GM18499 (cell line): Measurements from ENCODE around the gene HOXD13.

Experiments
- ATAC-seq: cut with Tn5 transposase; IDR thresholded peaks from one replicate; pipeline ENCODE4 v1.9.1; 2021; ENCODE audit warnings: moderate number of reproducible peaks; ENCODE audit not compliant: insufficient read depth, unreplicated experiment

HOXD13 gene

DNA sequence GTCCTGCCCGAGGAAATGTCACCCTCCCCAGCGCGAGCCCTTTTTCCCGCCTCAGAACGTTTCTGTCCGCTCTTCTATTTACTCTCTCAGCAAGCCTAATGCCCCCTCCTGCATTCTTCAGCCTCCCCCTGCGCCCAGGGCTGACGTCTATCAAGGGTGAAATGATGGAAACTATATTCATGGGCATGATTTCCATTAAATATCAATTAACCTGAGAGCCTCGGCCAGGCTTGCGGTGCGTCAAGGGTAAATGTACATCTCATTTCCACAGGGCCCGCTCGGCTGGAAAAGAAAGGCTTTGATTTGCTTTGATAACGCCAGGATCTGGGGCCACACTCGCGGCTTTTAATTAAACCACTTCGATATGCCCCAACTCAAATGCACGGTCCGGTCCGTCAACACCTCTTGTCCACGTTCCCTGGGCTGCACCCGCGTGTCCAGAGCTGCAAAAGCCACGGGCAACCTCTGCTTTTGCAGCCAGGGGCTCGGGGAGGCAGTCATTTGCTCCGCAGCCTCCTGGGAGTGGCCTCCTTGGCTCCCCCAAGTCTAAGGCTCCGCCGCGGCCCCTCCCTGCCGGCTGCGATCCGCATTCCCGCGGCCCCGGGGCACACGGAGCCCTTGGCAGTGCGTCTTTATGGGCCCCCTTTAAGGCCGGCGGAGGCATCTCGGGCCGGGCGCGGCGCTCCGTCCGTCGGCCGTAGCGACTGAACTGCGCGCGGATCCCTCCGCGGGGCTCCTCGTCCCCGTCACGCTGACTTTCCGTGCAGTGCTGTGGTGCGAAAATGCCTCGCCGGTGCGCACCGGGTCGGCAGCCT lies 36.7 kb downstream of the HOXD13 start, which contains the start of gene HOXD8:
Gene HOXD8 (plus strand): TSS at position 724 of the 815 bp plus-strand sequence. CDS start 662 bp downstream, outside the sequence.
- no peak for ATAC-seq

DNA sequence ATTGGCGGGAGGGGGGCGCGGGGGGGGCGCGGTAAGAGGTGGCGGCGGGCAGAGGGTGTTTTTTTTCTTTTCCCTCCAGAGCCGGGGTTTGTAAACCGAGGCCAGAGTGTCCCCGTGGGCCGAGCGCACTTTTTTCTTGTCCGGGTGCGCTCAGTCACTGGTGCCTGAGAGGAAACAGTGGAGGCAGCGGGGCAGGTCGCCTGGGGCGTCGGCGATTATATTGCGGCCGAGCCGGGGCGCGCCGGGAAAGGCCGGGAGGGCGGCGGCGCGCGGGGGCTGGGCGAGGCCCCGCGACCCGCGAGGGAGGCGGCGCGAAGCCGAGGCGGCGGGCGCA lies 37.3 kb downstream of the HOXD13 start:
- no peak for ATAC-seq

DNA sequence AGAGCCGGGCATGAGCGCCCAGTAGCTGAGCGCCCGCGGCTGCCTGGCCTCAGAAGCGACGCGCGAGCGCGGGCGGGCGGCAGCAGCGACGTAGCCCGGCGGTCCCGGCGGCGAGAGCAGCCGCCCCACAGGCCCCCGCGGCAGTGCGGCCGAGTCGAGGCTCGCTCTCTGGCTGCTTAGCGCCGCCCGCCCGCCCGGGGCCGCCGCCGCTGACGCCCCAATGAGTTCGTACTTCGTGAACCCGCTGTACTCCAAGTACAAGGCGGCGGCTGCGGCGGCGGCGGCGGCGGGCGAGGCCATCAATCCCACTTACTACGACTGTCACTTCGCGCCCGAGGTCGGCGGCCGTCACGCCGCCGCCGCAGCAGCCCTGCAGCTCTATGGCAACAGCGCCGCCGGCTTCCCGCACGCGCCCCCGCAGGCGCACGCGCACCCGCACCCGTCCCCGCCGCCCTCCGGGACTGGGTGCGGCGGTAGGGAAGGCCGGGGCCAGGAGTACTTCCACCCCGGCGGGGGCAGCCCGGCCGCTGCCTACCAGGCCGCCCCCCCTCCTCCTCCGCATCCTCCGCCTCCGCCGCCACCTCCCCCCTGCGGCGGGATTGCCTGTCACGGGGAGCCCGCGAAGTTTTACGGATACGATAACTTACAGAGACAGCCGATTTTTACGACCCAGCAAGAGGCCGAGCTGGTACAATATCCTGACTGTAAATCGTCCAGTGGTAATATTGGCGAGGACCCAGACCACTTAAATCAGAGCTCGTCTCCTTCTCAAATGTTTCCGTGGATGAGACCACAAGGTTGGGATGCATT lies 37.8 kb downstream of the HOXD13 start:
- ATAC-seq, result no peak

DNA sequence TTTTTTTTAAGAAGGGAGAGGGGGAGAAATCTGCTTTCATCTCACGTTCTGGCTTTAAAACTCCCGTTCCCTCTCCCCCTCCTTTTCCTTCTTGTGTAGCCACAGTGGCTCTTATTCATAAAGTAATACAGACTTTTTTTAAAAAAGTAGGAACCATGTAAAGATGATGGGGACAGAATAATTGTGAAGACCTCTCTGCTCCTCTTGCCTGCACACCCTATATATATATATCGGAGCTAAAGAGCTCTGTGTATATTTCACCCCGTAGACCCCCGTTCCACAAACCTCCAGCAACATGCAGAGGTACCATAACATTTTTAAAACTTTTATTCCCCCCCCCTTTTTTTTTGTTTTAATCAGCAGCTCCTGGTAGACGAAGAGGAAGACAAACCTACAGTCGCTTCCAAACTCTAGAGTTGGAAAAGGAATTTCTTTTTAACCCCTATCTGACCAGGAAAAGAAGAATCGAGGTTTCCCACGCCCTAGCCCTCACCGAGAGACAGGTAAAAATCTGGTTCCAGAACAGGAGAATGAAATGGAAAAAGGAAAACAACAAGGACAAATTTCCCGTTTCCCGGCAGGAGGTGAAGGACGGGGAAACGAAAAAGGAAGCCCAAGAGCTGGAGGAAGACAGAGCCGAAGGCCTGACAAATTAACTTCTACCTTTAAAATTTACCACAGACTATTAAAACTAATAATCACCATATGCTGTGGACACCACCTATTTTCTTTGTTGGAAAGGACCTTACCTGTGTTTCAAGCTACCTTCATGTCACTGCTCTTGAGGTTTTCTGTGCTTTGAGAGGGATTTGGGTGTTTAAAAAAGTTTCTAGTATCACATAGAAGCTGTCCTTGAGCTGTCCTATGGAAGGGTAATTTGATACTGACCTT lies 38.7 kb downstream of the HOXD13 start:
- ATAC-seq, result no peak

DNA sequence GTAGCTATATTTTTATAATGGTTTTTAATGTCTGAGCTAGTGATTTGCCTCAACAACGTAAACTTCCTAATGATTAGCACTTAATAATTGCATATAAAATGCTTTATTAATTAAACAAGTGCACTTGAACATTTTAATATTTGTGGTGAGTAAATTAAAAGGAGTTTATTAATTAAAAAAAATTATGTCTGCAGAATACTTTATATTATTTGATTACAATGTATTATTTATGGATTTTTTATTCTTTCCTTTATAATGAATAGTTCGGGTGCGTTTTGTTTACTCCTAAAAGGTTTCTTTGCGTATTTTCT lies 39.3 kb downstream of the HOXD13 start:
- ATAC-seq, result no peak

DNA sequence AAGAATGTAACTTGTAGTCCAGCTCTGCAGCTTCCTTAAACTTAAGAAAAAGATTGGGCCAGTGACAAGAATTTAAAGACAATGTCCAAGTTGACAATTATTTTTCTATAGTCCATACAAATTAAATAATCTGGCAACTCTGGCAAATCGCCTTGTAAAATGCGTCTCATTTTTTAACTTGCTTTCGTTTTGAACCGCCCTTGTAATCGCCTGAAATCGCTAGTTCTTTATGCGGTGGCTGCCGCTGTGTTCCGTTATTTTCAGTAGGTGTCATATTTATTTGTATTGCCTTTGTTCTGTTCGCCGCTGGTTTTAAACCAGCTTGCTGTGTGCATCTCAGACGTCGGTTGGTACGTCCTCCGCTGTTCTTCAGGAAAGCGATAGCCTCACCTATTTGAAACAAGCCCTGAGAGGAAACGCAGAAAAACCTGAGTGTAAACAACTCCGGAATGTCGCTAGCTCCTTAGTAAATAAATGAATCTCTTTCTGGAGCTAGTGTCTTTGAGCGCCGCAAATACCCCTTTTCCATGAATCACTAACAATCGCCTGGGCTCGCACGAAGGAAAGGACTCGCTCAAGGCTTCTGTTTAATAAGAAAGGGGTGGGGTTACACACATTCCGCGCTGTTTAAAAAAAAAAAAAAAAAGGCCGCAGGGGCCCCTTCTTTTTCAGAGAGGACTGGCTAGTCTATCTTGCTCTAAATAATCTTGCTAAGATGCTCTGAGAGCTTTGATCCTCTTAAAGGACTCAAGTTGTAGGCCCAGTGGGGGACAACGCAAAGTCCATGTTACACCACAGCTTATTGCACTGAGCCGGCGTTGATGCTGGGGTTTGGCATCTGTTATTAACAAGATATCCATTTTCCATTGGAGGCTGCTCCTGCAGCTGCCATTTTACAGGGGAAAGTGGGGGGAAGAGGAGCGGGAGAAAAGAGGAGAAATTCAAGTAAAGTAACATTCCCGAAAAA lies 40.0 kb downstream of the HOXD13 start:
- no peak for ATAC-seq

DNA sequence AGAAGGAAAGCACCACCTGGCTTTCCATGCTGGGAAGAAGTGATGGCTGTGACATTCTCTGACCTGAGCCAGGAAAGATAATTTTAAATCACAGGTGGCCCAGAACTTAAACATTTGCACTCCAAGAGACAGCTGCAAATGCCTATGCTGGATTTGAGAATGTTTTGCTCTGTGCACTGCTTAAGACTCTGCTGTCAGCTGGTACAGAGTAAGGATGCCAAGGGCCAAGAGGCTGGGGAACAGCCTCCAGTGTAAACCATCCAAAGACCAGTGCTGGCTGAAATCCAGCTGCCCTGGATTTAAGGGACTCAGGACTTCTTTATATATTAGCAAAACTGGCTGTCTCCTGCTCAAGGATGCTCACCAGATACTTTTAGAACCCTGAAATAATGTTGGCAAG lies 40.9 kb downstream of the HOXD13 start:
- ATAC-seq, result no peak

DNA sequence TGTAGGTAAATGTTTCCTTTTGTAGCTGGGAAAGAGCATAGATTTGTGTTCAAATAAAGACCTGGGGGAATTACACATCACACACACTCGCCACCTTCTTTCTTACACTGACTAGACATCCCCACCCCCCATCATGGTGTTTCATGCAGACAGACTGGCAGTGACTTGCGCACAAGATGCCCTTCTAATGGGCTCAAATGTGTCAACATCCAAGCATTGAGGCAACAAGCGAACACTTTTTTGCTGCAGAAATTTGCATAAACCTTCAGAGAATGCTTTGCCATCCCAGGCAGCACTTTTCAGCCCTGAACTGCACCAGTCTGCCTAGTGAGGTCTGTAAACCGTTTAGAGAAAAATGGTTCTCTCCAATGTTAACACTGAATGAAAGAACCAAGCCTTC lies 41.5 kb downstream of the HOXD13 start:
- ATAC-seq, result no peak

DNA sequence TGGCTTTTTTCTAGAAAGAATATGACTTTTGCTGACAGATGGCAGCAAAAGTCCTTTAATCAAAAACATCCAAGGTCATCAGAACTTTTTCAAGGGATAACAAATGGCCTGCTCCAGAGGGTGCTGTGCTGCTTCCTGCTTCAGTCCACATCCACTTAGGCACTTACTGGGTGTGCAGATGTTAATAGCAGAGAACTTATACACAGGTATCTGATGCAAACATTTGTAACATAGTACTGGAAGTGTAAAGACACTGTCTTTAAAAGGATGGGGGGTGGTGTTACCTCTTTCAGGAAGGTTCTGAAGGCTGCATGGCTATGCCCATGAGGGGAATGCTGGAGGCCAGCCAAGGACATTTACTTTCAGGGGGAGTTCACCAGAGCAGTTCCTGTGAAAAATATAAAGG lies 42.5 kb downstream of the HOXD13 start:
- no peak for ATAC-seq

DNA sequence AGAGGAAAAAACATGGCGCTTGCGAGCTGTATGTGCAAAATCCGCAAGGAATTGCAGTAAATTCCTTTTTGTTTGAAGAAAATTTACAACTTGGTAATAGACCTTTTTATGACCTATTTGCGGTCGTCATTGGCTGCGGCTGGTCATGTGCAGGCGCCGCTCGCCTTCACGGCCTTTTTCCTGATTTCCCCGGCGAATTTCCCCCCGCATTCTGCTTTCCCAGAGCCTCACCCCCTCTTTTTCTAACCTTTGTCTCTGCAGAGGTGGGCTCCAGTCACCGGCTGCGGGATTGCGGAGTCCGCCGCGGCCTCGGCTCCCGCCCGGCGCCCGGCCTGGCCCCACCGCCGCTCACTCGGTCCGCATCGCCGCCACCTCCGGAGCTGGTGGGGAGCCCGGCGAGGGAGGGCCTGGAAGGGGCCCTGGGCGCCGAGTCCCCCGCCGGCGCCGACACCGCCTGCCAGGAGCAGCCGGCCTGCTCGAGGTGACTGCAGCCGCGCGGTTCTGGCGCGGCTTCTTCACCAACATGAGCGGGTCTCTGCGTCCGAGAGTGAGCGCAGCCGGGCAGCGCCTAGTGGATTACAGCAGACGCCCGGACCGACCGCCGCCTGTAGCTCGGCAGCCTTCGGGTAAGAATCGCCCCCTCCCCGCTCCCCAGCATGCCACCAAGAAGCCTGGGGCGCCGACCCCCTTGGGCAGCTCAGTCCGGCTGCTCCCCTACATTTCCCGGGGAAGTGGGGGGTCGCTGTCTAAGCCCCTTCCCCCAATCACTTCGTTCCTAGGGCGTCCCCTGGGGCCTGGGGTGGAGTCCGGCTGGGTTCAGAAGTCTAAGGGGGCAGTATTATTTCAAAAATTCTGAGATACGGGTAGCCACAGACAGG lies 44.1 kb downstream of the HOXD13 start:
- ATAC-seq, result no peak

DNA sequence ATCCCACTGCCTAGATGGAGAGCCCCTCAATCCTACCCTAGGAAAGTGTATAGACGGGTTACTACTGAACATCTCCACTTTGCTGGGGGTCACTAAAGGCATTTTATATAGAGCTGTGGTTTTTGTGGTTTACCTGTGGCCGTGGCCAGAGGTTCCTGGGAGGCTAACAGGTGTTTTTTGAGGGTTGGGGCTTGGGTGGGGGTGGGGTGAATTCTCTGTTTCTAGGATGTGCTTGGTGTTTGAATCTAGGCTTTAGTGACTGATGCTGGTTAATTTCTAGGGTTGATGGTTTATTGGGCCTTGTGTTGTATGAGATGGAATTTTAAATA lies 44.7 kb downstream of the HOXD13 start:
- ATAC-seq, result no peak

DNA sequence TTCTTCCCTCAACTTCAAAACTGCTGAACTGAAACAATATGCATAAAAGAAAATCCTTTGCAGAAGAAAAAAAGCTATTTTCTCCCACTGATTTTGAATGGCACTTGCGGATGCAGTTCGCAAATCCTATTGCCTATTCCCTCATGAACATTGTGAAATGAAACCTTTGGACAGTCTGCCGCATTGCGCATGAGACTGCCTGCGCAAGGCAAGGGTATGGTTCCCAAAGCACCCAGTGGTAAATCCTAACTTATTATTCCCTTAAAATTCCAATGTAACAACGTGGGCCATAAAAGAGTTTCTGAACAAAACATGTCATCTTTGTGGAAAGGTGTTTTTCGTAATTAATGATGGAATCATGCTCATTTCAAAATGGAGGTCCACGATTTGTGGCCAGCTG lies 45.4 kb downstream of the HOXD13 start:
- ATAC-seq, result no peak

DNA sequence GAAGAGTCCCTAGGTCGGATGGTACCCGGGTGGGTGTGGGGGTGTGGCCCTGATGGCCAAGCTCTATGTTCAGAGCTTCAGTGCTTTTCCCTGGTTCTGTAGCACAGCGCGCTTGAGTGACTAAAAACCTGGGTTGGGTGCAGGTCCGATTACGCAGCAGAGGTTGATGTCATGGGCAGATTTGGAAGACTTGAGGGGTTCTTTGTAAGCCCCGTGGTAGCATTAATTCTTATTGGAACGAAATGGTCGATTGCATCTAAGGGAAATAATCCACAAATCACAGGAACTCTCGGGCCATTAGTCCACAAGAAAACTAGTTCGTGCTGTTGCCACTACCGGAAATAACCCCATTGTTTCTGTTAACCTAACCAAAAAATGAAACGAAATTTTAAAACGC lies 46.0 kb downstream of the HOXD13 start:
- ATAC-seq, result no peak

DNA sequence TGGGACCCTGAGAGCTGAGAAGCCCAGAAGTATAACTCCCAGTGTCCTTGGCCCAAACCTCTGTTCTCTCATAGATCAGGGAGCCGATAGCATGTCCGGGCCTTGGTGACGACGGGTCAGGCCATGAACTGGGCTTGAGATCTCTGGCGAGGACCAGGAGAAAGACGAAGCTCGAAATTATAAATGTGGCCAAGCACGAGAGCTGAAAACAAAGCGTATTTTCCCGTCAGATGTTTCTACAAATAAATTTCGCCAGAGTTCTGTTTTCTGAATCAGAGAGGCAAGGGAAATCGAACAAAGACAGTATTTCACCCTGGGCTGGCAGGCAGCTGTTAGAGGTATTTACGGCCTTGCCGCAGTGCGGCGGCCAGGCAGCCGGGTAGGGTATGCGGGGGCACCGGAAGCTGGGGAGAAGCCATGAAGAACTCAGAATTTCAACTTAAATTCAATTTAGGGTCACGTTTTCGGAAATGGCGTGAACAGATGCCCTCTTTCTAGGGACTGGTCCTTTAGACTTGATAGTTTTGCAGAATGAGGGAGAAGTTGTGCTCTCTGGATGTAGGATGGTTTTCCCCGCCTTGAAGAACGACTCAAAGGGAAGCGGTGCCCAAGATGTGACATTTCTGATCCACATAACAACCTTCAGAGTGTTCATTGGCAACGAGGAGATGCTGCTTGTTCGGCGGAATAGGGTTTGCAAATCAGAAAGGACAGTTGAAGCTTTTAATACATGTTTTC lies 46.6 kb downstream of the HOXD13 start:
- no peak for ATAC-seq

DNA sequence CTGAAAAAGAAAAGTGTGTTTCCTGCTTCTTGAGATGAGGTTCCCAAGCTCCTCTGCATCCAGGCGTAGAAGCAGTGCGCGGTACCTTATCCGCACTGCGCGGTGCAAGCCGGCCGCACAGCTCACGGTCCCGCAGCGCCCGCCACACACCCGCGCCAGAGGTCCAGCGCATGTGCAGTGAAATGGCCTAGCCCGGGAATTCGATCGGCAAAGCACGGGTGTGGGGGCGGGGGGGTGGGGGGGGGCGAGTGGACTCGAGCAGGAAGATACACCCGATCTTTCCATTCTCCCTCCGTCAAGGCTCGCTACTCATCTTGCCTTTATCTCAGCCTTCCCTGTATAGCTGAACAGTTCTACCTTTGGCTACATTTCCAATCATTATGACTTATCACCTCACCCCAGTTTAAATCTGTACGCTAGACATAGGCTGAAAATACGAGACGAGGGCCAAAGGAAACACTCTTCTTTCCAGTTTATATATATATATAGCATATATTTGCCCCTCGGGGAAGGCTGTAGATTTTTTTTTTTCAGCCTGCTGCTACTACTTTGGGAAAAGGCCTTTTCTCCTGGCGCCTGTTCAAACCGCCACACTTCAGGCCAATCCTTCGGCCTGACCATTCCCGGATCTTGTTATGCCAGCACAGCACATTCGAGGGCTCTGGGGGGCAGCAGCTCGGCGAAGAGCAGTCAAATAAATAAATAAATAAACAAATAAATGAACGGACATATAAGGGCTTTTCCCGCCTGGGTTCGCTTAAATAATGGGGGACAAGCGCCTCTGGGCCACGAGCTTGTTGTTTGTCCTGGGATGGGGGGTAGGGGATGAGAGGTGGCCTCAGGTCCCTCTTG lies 47.4 kb downstream of the HOXD13 start:
- no peak for ATAC-seq

DNA sequence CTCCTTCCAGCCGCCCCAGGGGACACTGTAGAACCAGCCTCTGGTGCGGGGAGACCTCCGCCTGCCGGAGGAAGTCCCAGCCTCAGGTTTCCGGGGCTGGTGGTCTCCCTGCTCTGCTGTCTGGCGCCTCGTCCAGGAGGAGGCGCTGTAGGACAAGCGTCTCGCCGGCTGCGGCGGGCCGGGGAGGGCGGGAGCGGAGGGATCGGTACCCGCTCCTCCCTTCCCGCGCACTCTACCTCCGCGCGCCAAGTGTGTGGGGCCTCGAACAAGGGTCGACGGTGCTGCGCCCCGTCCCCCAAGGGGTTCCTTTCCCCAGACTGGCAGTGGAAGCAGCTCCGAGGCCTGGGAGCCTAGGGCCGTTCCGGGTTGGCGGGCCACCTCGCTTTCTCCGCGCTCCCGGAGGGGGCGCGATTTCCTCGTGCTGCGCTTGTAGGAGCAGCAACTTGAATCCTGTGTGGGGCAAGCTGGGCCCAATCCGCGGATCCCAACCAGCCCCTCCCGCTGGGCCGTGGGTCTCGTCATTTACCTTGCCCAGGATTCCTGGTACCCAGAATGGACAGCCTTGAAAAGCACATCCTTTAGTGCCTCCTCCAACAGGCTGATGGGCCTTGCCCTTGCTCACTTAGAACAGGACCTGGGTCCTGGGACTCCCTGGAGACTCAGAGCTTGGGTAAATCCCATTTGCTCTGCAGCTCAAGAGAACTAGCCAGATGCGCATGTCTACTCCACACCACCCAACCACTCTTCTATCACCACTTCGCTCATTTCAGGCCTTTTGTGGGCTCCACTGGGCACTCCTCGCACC lies 48.2 kb downstream of the HOXD13 start:
- ATAC-seq, result no peak

DNA sequence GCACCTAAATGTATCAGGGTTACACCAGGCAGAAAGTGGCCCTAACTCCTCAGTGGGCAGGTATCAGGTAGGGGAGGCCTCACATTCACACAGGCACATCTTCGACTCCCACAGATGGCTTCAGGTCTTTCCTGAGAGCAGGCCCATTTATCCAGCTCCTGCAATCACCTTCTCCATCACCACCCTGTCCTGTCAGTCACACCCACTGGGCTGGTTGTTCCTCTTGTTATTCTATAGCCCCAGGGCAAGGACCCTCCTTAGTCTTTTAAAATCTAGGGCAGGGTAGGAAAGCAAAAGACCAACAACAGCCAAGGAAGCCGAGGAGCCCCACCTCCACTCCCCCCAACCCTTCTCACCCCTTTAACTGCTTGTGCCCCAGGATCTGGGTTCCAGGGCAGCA lies 49.8 kb downstream of the HOXD13 start:
- ATAC-seq, result no peak
